Adipose tissue (tissue), 3 donors: ENCODE measurements around the gene SREBF1. TPM values are rescaled to one million over a fixed set of nuclear protein-coding genes. Genes with fewer than 3 reads are reported as not detected.

Experiments used
- H3K27ac ChIP-seq: one replicate; pipeline ENCODE4 v1.5.1; 2013; ENCODE audit warnings: low read depth, low read length
- WGBS, 3 donors: extraction: QIAGEN DNeasy Blood & Tissue Kit; methylation state at CpG; one replicate each; pipeline ENCODE4 v1.1.7; 2013; 5-methylcytosine and 5-hydroxymethylcytosine counted together
- polyA plus RNA-seq, 3 donors: library from polyadenylated mRNA; stranded (reverse); fragments of 200-250 nt; gene quantifications; one replicate each; pipeline ENCODE4 v1.2.3, GENCODE V29; 2013
- donor health status: healthy with polysubstance abuse.
- donor health status: Bipolar disorder and iron deficiency.
- donor health status: healthy.

The SREBF1 gene
- polyA plus RNA-seq, 3 donors: 81.5 to 282 (median 109) TPM

GRCh38 chr17:17831208-17832031, 5.4 kb downstream of the SREBF1 start:
- 69 to 77% (median 74%) methylated on average over 12 of the region's 12 CpGs for WGBS, 3 donors
- no peak overlapping the region for H3K27ac ChIP-seq

- H3K27ac ChIP-seq: no peak overlapping the region
- 30 to 65% (median 56%) methylated on average over 5 to 6 of the region's 6 CpGs for WGBS, 3 donors
Observed at GRCh38 chr17:17830740-17831207, 6.0 kb downstream of the SREBF1 start.

- WGBS, 3 donors: 74 to 95% (median 91%) methylated on average over 2 of the region's 2 CpGs
- no peak overlapping the region for H3K27ac ChIP-seq
Observed at GRCh38 chr17:17830269-17830567, 6.6 kb downstream of the SREBF1 start.

- WGBS, 3 donors: 81 to 89% (median 88%) methylated on average over 13 of the region's 13 CpGs
- H3K27ac ChIP-seq: no peak overlapping the region
Observed at GRCh38 chr17:17827826-17828621, 8.8 kb downstream of the SREBF1 start.

GRCh38 chr17:17826942-17827785, 9.6 kb downstream of the SREBF1 start:
- H3K27ac ChIP-seq: no peak overlapping the region
- WGBS, 3 donors: 93% methylated on average over 16 of the region's 16 CpGs

GRCh38 chr17:17826342-17826713, 10.5 kb downstream of the SREBF1 start:
- H3K27ac ChIP-seq: no peak overlapping the region
- 42 to 100% (median 66%) methylated on average over 2 of the region's 2 CpGs for WGBS, 3 donors

GRCh38 chr17:17824783-17825614, 11.8 kb downstream of the SREBF1 start:
- WGBS, 3 donors: 33 to 41% (median 39%) methylated on average over 14 of the region's 14 CpGs
- peak overlapping the region; percentile 29 for H3K27ac ChIP-seq

GRCh38 chr17:17824119-17824782, 12.5 kb downstream of the SREBF1 start:
- WGBS, 3 donors: 15 to 20% (median 17%) methylated on average over 11 of the region's 11 CpGs
- no peak overlapping the region for H3K27ac ChIP-seq

- 1% methylated on average over 37 to 69 of the region's 69 CpGs for WGBS, 3 donors
- H3K27ac ChIP-seq: no peak overlapping the region
Observed at GRCh38 chr17:17823433-17824118, 13.2 kb downstream of the SREBF1 start.

GRCh38 chr17:17822616-17823015, 14.2 kb downstream of the SREBF1 start:
- no peak overlapping the region for H3K27ac ChIP-seq
- 49 to 63% (median 61%) methylated on average over 3 of the region's 3 CpGs for WGBS, 3 donors

GRCh38 chr17:17822189-17822588, 14.6 kb downstream of the SREBF1 start:
- H3K27ac ChIP-seq: no peak overlapping the region
- 46 to 60% (median 50%) methylated on average over 1 of the region's 1 CpG for WGBS, 3 donors

- WGBS, 3 donors: 82 to 88% (median 86%) methylated on average over 7 of the region's 7 CpGs
- no peak overlapping the region for H3K27ac ChIP-seq
Observed at GRCh38 chr17:17820463-17821158, 16.2 kb downstream of the SREBF1 start.

- H3K27ac ChIP-seq: no peak overlapping the region
- WGBS, 3 donors: 82 to 87% (median 86%) methylated on average over 10 of the region's 10 CpGs
Observed at GRCh38 chr17:17820046-17820445, 16.7 kb downstream of the SREBF1 start.

- H3K27ac ChIP-seq: no peak overlapping the region
- 54 to 77% (median 59%) methylated on average over 12 of the region's 12 CpGs for WGBS, 3 donors
Observed at GRCh38 chr17:17819561-17819995, 17.2 kb downstream of the SREBF1 start.

- H3K27ac ChIP-seq: no peak overlapping the region
- WGBS, 3 donors: 75 to 88% (median 84%) methylated on average over 12 of the region's 12 CpGs
Observed at GRCh38 chr17:17819111-17819510, 17.7 kb downstream of the SREBF1 start.

- WGBS, 3 donors: 62 to 71% (median 67%) methylated on average over 10 of the region's 10 CpGs
- no peak overlapping the region for H3K27ac ChIP-seq
Observed at GRCh38 chr17:17818088-17818526, 18.7 kb downstream of the SREBF1 start.
